ENCODE results near the gene CRYL1. TPM values are rescaled to one million over a fixed set of nuclear protein-coding genes. Genes with fewer than 3 reads are reported as not detected.

The CRYL1 gene
- total RNA-seq, 2 donors from 2014 or later: 14.5 to 32.2 TPM

DNA sequence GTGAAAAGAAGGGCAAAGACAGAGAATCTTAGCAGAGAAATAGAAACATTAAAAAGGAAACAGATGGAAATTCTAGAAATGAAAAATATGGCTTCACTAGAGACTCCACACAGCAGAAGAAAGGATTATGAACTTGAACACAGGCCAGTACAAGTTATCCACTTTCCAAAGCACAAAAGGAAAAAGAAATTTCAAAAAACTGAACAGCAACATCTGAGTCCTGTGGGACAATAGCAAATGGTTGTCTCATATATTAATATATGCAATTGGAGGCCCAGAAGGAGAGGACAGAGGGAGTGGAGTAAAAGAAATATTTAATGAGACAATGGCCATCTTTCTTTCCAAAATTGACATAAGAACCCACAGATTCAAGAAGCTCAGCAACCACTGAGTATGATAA, 151.8 kb downstream of the CRYL1 start:
- TF ChIP-seq POLR2A (IDR thresholded peaks at IDR 0.05): no peak
- TF ChIP-seq, protein P1, sequence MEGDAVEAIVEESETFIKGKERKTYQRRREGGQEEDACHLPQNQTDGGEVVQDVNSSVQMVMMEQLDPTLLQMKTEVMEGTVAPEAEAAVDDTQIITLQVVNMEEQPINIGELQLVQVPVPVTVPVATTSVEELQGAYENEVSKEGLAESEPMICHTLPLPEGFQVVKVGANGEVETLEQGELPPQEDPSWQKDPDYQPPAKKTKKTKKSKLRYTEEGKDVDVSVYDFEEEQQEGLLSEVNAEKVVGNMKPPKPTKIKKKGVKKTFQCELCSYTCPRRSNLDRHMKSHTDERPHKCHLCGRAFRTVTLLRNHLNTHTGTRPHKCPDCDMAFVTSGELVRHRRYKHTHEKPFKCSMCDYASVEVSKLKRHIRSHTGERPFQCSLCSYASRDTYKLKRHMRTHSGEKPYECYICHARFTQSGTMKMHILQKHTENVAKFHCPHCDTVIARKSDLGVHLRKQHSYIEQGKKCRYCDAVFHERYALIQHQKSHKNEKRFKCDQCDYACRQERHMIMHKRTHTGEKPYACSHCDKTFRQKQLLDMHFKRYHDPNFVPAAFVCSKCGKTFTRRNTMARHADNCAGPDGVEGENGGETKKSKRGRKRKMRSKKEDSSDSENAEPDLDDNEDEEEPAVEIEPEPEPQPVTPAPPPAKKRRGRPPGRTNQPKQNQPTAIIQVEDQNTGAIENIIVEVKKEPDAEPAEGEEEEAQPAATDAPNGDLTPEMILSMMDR (IDR thresholded peaks at IDR 0.05): no peak
- H3K4me1 ChIP-seq: no peaks in the 10 kb centered on the region

DNA sequence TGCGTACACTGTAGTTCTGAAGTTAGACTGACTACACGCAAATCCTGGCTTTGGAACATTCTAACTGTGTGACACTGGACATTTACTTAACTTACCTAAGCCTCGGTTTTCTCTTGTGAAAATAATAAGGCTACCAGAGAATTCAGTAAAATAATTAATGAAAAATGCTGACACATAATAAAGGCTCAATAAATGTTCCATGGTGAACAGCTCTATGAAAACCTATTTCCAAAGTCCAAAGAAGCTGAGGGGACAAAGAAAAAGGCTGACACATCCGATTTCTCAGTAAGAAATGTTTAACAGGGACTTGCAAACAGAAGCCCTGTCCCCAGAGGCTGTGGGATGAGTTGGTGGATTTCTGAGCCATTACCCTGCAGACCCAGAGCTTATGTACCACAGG, 153.8 kb downstream of the CRYL1 start:
- Histone ChIP-seq H3K27me3 (no peaks in the 10 kb centered on the region), H3K36me3 (replicated peaks in 1 of 2; ENCODE audit: insufficient read depth in 1 of 2, low read depth in 2 of 2) (no peaks in the 10 kb centered on the region), H3K9me3 (no peaks in the 10 kb centered on the region), H3K27ac (no peak overlapping the region), H3K4me3 (no peak overlapping the region), H3K4me1 (no peaks in the 10 kb centered on the region)
- 61 to 74% methylated on average over 4 of the region's 4 CpGs for WGBS, 2 donors
- DNase-seq (no peak), ATAC-seq (no peak)
- TF ChIP-seq, protein P1 (IDR thresholded peaks at IDR 0.05): no peak
- no peak for TF ChIP-seq POLR2A (IDR thresholded peaks at IDR 0.05)
- intact Hi-C loops (cut with DNase I): no loop called here

More for the DNA sequence above, 151.8 kb downstream of the CRYL1 start:
- no peak overlapping the region for H3K4me3 ChIP-seq
- no peaks in the 10 kb centered on the region for H3K27me3 ChIP-seq
- no peak overlapping the region for H3K27ac ChIP-seq
- no peaks in the 10 kb centered on the region for H3K9me3 ChIP-seq
- no peak for ATAC-seq
- intact Hi-C loops (cut with DNase I): no loop called here
- H3K36me3 ChIP-seq (replicated peaks in 1 of 2; ENCODE audit: insufficient read depth in 1 of 2, low read depth in 2 of 2): no peaks in the 10 kb centered on the region
- DNase-seq: no peak

DNA sequence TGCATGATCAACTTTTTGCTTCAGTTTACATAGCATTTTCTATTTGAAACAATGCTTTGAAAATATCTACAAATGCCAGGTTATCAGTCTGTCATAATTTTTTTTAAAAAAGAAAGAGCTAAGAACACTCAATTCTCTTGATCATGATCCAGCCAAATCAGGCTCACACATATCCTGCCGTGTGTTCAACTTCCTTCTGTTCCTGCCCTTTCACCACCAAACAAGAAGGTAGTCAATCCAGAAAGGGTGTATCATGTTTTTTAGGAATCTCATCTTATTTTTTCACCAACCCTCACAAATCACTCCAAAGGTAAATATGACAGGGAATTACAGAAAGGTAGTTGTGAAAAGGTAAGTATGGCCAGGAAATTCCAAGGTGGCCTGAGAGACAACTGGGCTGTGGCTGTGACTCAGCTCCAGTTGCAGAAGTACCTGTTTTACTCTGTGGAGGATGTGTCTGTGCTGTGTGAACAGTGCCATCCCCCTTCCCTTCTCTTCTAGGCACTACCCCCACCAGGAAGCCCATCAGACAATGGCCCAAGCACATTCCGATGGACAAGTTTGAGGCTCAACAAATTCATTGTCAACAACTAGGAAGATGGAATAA, 154.7 kb downstream of the CRYL1 start:
- Histone ChIP-seq H3K4me1 (no peaks in the 10 kb centered on the region), H3K36me3 (replicated peaks in 1 of 2; ENCODE audit: insufficient read depth in 1 of 2, low read depth in 2 of 2) (no peaks in the 10 kb centered on the region), H3K27me3 (no peaks in the 10 kb centered on the region), H3K27ac (no peak overlapping the region), H3K4me3 (no peak overlapping the region), H3K9me3 (no peaks in the 10 kb centered on the region)
- DNase-seq (no peak), ATAC-seq (no peak)
- WGBS, 2 donors: 54 to 71% methylated on average over 2 of the region's 2 CpGs
- TF ChIP-seq POLR2A (IDR thresholded peaks at IDR 0.05): no peak
- TF ChIP-seq, protein P1 (IDR thresholded peaks at IDR 0.05): no peak
- intact Hi-C loops (cut with DNase I): no loop called here

DNA sequence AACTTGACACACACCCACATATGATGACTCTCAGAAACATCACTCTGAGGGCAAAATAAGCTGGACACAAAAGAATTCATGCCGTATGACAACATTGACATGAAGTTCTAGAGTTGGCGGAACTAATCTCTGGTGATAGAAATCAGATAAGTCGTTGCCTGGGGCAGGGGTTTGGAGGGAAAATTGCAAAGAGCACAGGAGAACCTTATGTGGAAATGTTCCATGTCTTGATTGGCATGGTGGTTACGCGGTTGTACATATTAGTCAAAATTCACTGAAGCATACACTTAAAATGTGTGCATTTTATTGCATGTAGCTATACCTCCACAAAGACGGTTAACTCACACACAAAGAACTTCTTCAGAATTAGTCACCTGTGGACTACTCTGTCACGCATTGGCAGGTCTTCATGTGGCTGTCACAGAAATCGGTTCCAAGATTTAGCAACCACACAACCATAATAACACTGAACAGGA, 155.7 kb downstream of the CRYL1 start:
- WGBS, 2 donors: 73 to 77% methylated on average over 8 of the region's 8 CpGs
- ATAC-seq: no peak
- TF ChIP-seq, protein P1 (IDR thresholded peaks at IDR 0.05): no peak
- no peak for TF ChIP-seq POLR2A (IDR thresholded peaks at IDR 0.05)

DNA sequence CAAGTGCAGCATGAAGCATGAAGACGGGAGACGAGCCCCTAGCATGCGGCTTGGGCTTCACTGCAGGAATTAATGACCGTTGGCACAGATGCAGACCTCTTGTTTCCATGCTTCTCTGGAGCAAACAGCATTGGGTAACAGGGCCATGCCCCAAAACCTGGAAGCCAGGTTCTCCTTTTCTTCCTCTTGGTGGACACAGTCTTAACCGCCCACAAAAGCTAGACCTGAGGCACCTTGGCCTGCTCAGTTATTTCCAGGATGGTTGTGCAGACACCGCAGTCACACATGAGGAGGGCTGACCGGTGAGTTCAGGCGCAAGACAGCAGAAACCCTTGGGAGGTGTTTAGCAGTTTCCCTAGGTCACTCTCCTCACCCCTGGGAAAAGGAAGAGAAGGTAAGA, 159.6 kb downstream of the CRYL1 start:
- H3K9me3 ChIP-seq: no peaks in the 10 kb centered on the region
- 80 to 84% methylated on average over 8 of the region's 8 CpGs for WGBS, 2 donors
- TF ChIP-seq, protein P1 (IDR thresholded peaks at IDR 0.05): no peak
- TF ChIP-seq POLR2A (IDR thresholded peaks at IDR 0.05): no peak
- H3K27me3 ChIP-seq: no peaks in the 10 kb centered on the region
- no peaks in the 10 kb centered on the region for H3K36me3 ChIP-seq (replicated peaks in 1 of 2; ENCODE audit: insufficient read depth in 1 of 2, low read depth in 2 of 2)
- no peak for ATAC-seq
- H3K27ac ChIP-seq: no peak overlapping the region
- no peak overlapping the region for H3K4me3 ChIP-seq
- intact Hi-C loops (cut with DNase I): no loop called here
- H3K4me1 ChIP-seq: peaks cover 13% of the 10 kb centered on the region
- no peak for DNase-seq

More for the DNA sequence above, 155.7 kb downstream of the CRYL1 start:
- Histone ChIP-seq H3K4me1 (no peaks in the 10 kb centered on the region), H3K36me3 (replicated peaks in 1 of 2; ENCODE audit: insufficient read depth in 1 of 2, low read depth in 2 of 2) (no peaks in the 10 kb centered on the region), H3K27me3 (no peaks in the 10 kb centered on the region), H3K9me3 (no peaks in the 10 kb centered on the region), H3K4me3 (no peak overlapping the region), H3K27ac (no peak overlapping the region)
- DNase-seq: no peak
- intact Hi-C loops (cut with DNase I): no loop called here
